Measurements from ENCODE around the gene PTOV1.

- no peak for TF ChIP-seq CTCF (IDR thresholded peaks at IDR 0.05)
- TF ChIP-seq ZFX (IDR thresholded peaks at IDR 0.05; ENCODE audit: borderline replicate concordance) = no peak
Observed at GRCh38 chr19:49802836-49803528, 48.0 kb upstream of the PTOV1 start.

Data from 22Rv1 (cell line).